ENCODE results near the gene KLHL40.

Gene KLHL40

GRCh38 chr3:42680271-42680670, 5.1 kb upstream of the KLHL40 start:
- Histone ChIP-seq H3K4me1 (ENCODE audit: insufficient read depth, poor library complexity, severe bottlenecking) (peaks cover 4% of the 10 kb centered on the region), H3K27ac (ENCODE audit: poor library complexity, severe bottlenecking) (no peak overlapping the region), H3K27me3 (ENCODE audit: insufficient read depth, poor library complexity, severe bottlenecking) (peaks cover 2% of the 10 kb centered on the region), H3K9me3 (ENCODE audit: severe bottlenecking) (peaks cover 2% of the 10 kb centered on the region), H3K36me3 (ENCODE audit: low read depth) (no peaks in the 10 kb centered on the region), H3K4me3 (ENCODE audit: severe bottlenecking) (no peak overlapping the region)
- no peak for TF ChIP-seq CTCF (IDR thresholded peaks at IDR 0.05; ENCODE audit: poor library complexity, severe bottlenecking)
- DNase-seq (ENCODE audit: low spot score) (no peak), ATAC-seq (ENCODE audit: low read depth) (no peak)

- TF ChIP-seq CTCF (IDR thresholded peaks at IDR 0.05; ENCODE audit: poor library complexity, severe bottlenecking): no peak
- no peak for ATAC-seq (ENCODE audit: low read depth)
- H3K36me3 ChIP-seq (ENCODE audit: low read depth): no peaks in the 10 kb centered on the region
Measured at GRCh38 chr3:42680806-42681205, 4.5 kb upstream of the KLHL40 start.

GRCh38 chr3:42681361-42682038, 3.8 kb upstream of the KLHL40 start:
- no peak overlapping the region for H3K4me3 ChIP-seq (ENCODE audit: severe bottlenecking)
- peaks cover 4% of the 10 kb centered on the region for H3K4me1 ChIP-seq (ENCODE audit: insufficient read depth, poor library complexity, severe bottlenecking)
- no peak overlapping the region for H3K27ac ChIP-seq (ENCODE audit: poor library complexity, severe bottlenecking)
- H3K27me3 ChIP-seq (ENCODE audit: insufficient read depth, poor library complexity, severe bottlenecking): peaks cover 15% of the 10 kb centered on the region
- H3K9me3 ChIP-seq (ENCODE audit: severe bottlenecking): no peaks in the 10 kb centered on the region
- ATAC-seq (ENCODE audit: low read depth): no peak
- H3K36me3 ChIP-seq (ENCODE audit: low read depth): no peaks in the 10 kb centered on the region
- TF ChIP-seq CTCF (IDR thresholded peaks at IDR 0.05; ENCODE audit: poor library complexity, severe bottlenecking): no peak
- DNase-seq (ENCODE audit: low spot score): no peak

More at GRCh38 chr3:42680806-42681205, 4.5 kb upstream of the KLHL40 start:
- Histone ChIP-seq H3K4me1 (ENCODE audit: insufficient read depth, poor library complexity, severe bottlenecking) (peaks cover 4% of the 10 kb centered on the region), H3K27ac (ENCODE audit: poor library complexity, severe bottlenecking) (no peak overlapping the region), H3K9me3 (ENCODE audit: severe bottlenecking) (peaks cover under 1% of the 10 kb centered on the region), H3K4me3 (ENCODE audit: severe bottlenecking) (no peak overlapping the region), H3K27me3 (ENCODE audit: insufficient read depth, poor library complexity, severe bottlenecking) (peaks cover 8% of the 10 kb centered on the region)
- DNase-seq (ENCODE audit: low spot score): no peak

DNA sequence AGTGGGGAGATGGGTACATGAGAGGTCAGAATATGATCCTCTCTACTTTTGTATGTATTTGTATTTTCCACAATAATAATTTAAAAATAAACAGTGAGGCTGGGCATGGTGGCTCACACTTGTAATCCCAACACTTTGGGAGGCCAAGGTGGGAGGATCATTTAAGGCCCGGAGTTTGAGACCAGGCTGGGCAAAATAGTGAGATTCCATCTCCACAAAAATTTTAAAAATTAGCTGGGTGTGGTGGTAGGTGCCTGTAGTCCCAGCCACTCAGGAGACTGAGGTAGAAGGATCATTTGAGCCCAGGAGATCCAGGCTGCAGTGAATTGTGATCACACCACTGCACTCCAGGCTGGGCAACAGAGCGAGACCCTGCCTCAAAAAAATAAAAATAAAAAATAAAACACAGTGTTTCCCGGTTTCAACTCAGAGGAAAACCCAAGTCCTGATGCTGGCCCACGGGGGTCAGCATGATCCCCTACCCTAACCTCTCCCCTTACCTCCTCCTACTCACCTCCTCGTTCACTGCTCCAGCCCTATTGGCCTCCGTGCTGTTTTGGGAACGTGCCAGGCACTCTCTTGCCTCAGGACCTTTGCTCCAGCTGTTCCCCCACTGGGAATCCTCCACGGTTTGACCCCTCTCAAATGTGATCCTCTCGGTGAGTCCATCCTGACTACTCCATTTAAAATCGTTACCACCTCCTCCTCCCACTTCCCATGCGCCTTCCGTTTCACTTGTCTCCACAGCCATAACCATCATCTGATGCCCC, 2.9 kb upstream of the KLHL40 start:
- ATAC-seq (ENCODE audit: low read depth) (no peak), DNase-seq (ENCODE audit: low spot score) (peak; percentile 18)
- Histone ChIP-seq H3K27ac (ENCODE audit: poor library complexity, severe bottlenecking) (no peak overlapping the region), H3K4me3 (ENCODE audit: severe bottlenecking) (no peak overlapping the region), H3K27me3 (ENCODE audit: insufficient read depth, poor library complexity, severe bottlenecking) (peaks cover 19% of the 10 kb centered on the region), H3K36me3 (ENCODE audit: low read depth) (no peaks in the 10 kb centered on the region), H3K4me1 (ENCODE audit: insufficient read depth, poor library complexity, severe bottlenecking) (peaks cover 4% of the 10 kb centered on the region), H3K9me3 (ENCODE audit: severe bottlenecking) (no peaks in the 10 kb centered on the region)
- no peak for TF ChIP-seq CTCF (IDR thresholded peaks at IDR 0.05; ENCODE audit: poor library complexity, severe bottlenecking)
